ENCODE data around the gene DOCK10.

GRCh38 chr2:225055714-225056113 is 13.4 kb upstream of the DOCK10 start:
- TF ChIP-seq POLR2A (IDR thresholded peaks at IDR 0.05; ENCODE audit: extremely low read depth, insufficient read length) (no peak), CTCF (IDR thresholded peaks at IDR 0.05; ENCODE audit: low read depth, low read length) (no peak), MAX (IDR thresholded peaks at IDR 0.05; ENCODE audit: low read depth, low read length) (no peak)
